Liver (tissue), 9 donors: Measurements from ENCODE around the gene APOL3. TPM values are rescaled to one million over a fixed set of nuclear protein-coding genes. Genes with fewer than 3 reads are reported as not detected.
"Not testable (repeated sequence)": the region's sequence is repeated elsewhere in the genome, so short reads cannot be mapped to it uniquely, and the experiment has no call there.

Experiments used
- DNase-seq: peaks from one replicate; pipeline ENCODE4 v3.0.0-alpha.2; 2017; ENCODE audit warnings: low spot score
- H3K27ac ChIP-seq, 2 donors: one replicate each; pipeline ENCODE4 v1.7.0; 2013; ENCODE audit warnings: inconsistent platforms in 2 of 2, low read length in 2 of 2, control low read depth in 1 of 2, low read depth in 1 of 2, mild to moderate bottlenecking in 1 of 2
- H3K27me3 ChIP-seq, 4 donors: one replicate each; pipeline versions ENCODE4 v1.6.1 to v1.7.0; 2013; ENCODE audit warnings: low read length in 3 of 4, inconsistent platforms in 1 of 4, mild to moderate bottlenecking in 1 of 4, moderate library complexity in 1 of 4; ENCODE audit not compliant: control insufficient read depth in 4 of 4, insufficient read depth in 4 of 4
- H3K36me3 ChIP-seq, 4 donors: one replicate each; pipeline versions ENCODE4 v1.6.1 to v1.7.0; 2013; ENCODE audit warnings: low read length in 3 of 4, mild to moderate bottlenecking in 3 of 4, low read depth in 1 of 4, moderate library complexity in 1 of 4; ENCODE audit not compliant: control insufficient read depth in 4 of 4, insufficient read depth in 3 of 4
- H3K4me1 ChIP-seq, 4 donors: one replicate each; pipeline versions ENCODE4 v1.6.1 to v1.7.0; 2013; ENCODE audit warnings: low read length in 3 of 4, mild to moderate bottlenecking in 3 of 4, moderate library complexity in 1 of 4; ENCODE audit not compliant: control insufficient read depth in 4 of 4, insufficient read depth in 4 of 4
- H3K4me3 ChIP-seq, 3 donors: one replicate each; pipeline versions ENCODE4 v1.6.1 to v1.7.0; 2013; ENCODE audit warnings: low read length in 3 of 3, control low read depth in 1 of 3, low read depth in 1 of 3, mild to moderate bottlenecking in 1 of 3
- H3K9ac ChIP-seq, 2 donors: one replicate each; pipeline ENCODE4 v1.7.0; 2013; ENCODE audit warnings: low read length in 2 of 2, mild to moderate bottlenecking in 2 of 2, moderate library complexity in 2 of 2, control low read depth in 1 of 2, low read depth in 1 of 2
- H3K9me3 ChIP-seq, 4 donors: one replicate each; pipeline versions ENCODE4 v1.6.1 to v1.7.0; 2013; ENCODE audit warnings: low read length in 3 of 4; ENCODE audit not compliant: control insufficient read depth in 4 of 4
- EGR1 ChIP-seq, 2 donors: IDR thresholded peaks; 2 replicates each; pipeline ENCODE4 v1.6.1; 2016 to 2018; ENCODE audit warnings: antibody characterized with exemption in 2 of 2, low read depth in 2 of 2
- FOXA1 ChIP-seq: IDR thresholded peaks from 2 replicates; pipeline ENCODE4 v1.6.1; 2016; ENCODE audit warnings: antibody characterized with exemption
- FOXA2 ChIP-seq: IDR thresholded peaks from 2 replicates; pipeline ENCODE4 v1.6.1; 2016; ENCODE audit warnings: antibody characterized with exemption
- HNF4A ChIP-seq, 2 donors: conservative IDR thresholded peaks; 2 replicates each; pipeline ENCODE4 v1.6.1; 2016; ENCODE audit warnings: antibody characterized with exemption in 2 of 2, mild to moderate bottlenecking in 2 of 2
- NR2F2 ChIP-seq: IDR thresholded peaks from 2 replicates; pipeline ENCODE4 v1.6.1; 2016; ENCODE audit warnings: antibody characterized with exemption
- RAD21 ChIP-seq, 2 donors: IDR thresholded peaks; 2 replicates each; pipeline ENCODE4 v1.6.1; 2016; ENCODE audit warnings: antibody characterized with exemption in 2 of 2, mild to moderate bottlenecking in 2 of 2
- WGBS: extraction: QIAGEN DNeasy Blood & Tissue Kit; methylation state at CpG from one replicate; pipeline ENCODE4 v1.1.7; 2013; 5-methylcytosine and 5-hydroxymethylcytosine counted together
- polyA plus RNA-seq, 2 donors: library from polyadenylated mRNA; stranded (reverse) in 1 of 2; unstranded in 1 of 2; fragments of 200-250 nt in 1 of 2; fragments of >200 nt in 1 of 2; fragmentation: Nextera tagmentation in 1 of 2; extraction: Ambion mirVana in 1 of 2; gene quantifications; one replicate each; pipeline versions ENCODE4 v1.2.1 to v1.2.3, GENCODE V29; 2013 to 2015
- total RNA-seq, 2 donors: library from RNA; depleted of rRNA; stranded (reverse); fragments of >200 nt; gene quantifications; one replicate each; pipeline ENCODE4 v1.2.3, GENCODE V29; 2014
- TF ChIP-seq, protein P1 (sequence below): fragments of 150-350 bp; IDR thresholded peaks from 2 replicates; pipeline ENCODE4 v1.5.1; 2017; ENCODE audit warnings: improper control_type of control experiment, low read depth, low read length; ENCODE audit not compliant: missing input control
- TF ChIP-seq, protein P2 (sequence below): IDR thresholded peaks from 2 replicates; pipeline ENCODE4 v1.6.1; 2016; ENCODE audit warnings: antibody characterized with exemption
- TF ChIP-seq, protein P3 (sequence below): IDR thresholded peaks from 2 replicates; pipeline ENCODE4 v1.6.1; 2016; ENCODE audit warnings: antibody characterized with exemption
- donor health status: healthy.
- donor health status: healthy.
- donor health status: healthy.
- donor health status: healthy.
- donor health status: healthy.

APOL3 gene
- total and polyA plus RNA-seq, 4 donors: 7.2 to 34.5 (median 11.8) TPM

DNA sequence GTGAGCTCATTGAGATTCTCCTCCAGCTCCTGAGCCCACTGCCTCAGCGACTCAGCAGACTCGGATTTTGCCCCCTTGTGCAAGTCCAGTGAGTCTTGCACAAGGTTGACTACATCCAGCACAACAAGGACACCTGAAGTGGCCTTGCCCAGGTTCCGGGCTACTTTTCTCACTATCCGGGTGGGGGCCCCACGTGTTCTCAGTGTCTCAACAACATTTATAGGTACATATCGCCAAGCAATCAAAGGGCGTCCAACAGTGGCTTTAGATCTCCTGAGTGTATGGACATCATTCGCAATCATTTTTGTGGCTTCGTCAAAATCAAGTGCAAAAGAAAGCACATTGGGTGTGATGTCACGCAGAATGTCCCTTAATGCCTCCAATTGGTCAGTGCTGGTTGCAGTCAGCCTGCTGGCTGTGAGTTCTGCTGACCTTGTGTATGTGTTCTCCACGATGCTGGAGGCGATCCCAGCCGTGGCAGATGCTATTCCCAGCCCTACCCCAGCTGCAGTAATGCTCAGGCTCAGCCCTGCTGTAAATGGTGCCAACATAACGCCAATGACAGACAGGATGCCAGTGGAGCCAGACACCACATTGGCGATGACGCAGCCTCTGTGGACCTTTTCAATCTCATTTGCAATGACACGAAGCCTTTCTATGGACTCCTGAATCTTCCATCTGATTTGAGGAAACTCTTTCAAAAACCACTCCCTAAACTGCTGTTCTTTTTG is 30.7 kb upstream of the APOL3 start:
- 74% methylated on average over 17 of the region's 17 CpGs for WGBS
- TF ChIP-seq, protein P1, sequence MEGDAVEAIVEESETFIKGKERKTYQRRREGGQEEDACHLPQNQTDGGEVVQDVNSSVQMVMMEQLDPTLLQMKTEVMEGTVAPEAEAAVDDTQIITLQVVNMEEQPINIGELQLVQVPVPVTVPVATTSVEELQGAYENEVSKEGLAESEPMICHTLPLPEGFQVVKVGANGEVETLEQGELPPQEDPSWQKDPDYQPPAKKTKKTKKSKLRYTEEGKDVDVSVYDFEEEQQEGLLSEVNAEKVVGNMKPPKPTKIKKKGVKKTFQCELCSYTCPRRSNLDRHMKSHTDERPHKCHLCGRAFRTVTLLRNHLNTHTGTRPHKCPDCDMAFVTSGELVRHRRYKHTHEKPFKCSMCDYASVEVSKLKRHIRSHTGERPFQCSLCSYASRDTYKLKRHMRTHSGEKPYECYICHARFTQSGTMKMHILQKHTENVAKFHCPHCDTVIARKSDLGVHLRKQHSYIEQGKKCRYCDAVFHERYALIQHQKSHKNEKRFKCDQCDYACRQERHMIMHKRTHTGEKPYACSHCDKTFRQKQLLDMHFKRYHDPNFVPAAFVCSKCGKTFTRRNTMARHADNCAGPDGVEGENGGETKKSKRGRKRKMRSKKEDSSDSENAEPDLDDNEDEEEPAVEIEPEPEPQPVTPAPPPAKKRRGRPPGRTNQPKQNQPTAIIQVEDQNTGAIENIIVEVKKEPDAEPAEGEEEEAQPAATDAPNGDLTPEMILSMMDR: no peak
- TF ChIP-seq NR2F2: no peak
- H3K4me3 ChIP-seq: no peak overlapping the region
- no peaks in the 10 kb centered on the region for H3K27me3 ChIP-seq
- no peak overlapping the region for H3K9ac ChIP-seq
- peaks cover 0 to 21% (median 10%) of the 10 kb centered on the region in 4 donors for H3K4me1 ChIP-seq
- no peaks in the 10 kb centered on the region for H3K36me3 ChIP-seq
- no peaks in the 10 kb centered on the region for H3K9me3 ChIP-seq
- H3K27ac ChIP-seq: no peak overlapping the region
- DNase-seq: no peak

DNA sequence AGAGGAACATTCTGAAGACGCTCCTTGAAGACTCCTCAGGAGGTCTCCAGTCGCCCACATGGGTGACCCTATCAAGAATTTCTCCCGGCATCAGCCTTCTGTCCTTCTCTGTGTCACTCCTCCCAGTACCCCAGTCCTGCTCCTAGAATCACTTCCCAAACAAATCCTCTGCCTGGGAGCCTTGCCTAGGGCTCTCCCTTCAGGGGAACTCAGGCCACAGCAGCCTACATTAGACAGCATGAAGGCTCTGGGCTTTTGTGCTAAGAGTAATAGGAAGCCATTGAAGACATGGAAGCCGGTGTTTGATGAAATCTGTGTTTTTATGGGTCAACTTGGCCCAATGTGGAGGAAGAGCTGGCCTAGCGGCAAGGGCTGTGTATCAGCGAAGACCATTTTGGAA is 27.3 kb upstream of the APOL3 start:
- H3K4me3 ChIP-seq, H3K9ac ChIP-seq, DNase-seq, H3K27me3 ChIP-seq, H3K4me1 ChIP-seq, H3K9me3 ChIP-seq, H3K36me3 ChIP-seq, H3K27ac ChIP-seq: not testable (repeated sequence)
- 95% methylated on average over 3 of the region's 6 CpGs for WGBS

DNA sequence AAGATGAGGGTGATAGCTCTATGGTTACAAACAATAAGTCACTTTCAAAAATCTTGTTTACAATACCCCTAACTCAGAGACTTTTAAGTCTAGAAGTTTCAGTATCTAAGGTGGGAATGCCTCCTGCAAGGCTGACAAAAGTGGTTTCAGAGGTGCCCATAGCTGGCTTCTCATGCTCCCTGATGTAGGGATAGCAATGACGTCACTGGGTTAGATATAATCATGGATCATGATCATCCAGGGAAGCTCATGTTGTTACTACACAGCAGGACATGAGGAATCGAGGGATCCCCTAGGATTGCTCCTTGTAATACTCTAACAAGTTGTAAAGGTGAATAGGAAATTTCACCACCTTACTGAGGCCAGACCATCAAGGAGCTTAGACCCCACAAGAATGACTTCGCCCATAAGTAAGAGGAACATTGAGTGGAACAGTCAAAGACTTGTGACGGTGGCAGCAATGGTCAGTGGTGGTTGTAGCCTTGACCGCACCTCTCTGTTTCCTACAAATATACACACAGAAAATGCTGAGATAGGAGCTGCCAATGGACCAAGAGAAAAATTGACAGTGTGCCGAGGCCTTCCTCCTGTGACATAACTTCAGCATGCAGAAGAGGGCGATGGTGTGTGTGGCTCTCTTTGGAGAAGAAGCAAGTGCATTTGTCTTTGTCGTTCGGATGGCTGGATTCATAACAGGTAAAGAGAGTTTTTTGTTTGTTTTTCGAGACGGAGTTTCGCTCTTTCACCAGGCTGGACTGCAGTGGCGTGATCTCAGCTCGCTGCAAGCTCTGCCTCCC is 25.5 kb upstream of the APOL3 start:
- TF ChIP-seq RAD21 (IDR thresholded peaks at IDR 0.05): peak in 1 of 2 donors; percentile 25
- no peak for TF ChIP-seq EGR1 (IDR thresholded peaks at IDR 0.05; ENCODE audit: low read depth in 2 of 2)
- no peaks in the 10 kb centered on the region for H3K27me3 ChIP-seq
- no peak for DNase-seq
- WGBS: 89% methylated on average over 14 of the region's 14 CpGs
- no peaks in the 10 kb centered on the region for H3K9me3 ChIP-seq
- no peaks in the 10 kb centered on the region for H3K36me3 ChIP-seq
- H3K9ac ChIP-seq: no peak overlapping the region
- H3K4me3 ChIP-seq: no peak overlapping the region
- no peaks in the 10 kb centered on the region for H3K4me1 ChIP-seq
- H3K27ac ChIP-seq: no peak overlapping the region

DNA sequence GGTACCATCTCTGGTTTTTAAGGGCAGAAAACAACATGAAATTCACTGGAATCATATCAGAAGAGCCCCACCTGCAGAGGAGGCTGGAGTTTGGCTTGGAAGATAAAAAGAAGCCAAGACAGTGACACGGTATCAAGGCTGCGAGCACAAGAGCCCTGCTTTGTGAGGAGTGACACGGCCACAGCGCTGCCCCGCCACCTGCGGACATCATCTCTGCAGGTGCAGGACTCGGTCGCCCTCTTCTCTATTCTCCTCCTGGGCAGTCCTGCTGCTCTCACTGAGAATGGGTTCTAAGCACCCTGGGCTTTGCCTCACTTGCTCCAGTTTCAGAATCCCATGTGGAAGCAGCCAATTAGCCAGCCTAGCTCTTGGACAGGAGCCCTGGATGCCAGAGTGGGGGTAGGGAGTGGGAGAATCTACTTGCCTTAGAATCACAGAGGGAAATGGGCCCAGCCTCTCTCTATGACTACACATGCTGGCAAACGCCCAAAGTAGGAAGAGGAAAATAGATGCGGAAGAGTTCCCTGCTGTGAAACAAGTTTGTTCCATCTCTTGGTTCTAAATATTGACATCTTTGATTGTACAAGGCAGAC is 24.0 kb upstream of the APOL3 start:
- Histone ChIP-seq H3K36me3 (no peaks in the 10 kb centered on the region), H3K4me3 (no peak overlapping the region), H3K9me3 (no peaks in the 10 kb centered on the region), H3K27me3 (no peaks in the 10 kb centered on the region), H3K27ac (no peak overlapping the region), H3K9ac (no peak overlapping the region), H3K4me1 (peaks cover 0 to 3% (median 0%) of the 10 kb centered on the region in 4 donors)
- 83% methylated on average over 10 of the region's 10 CpGs for WGBS
- DNase-seq: no peak
- TF ChIP-seq, protein P2, sequence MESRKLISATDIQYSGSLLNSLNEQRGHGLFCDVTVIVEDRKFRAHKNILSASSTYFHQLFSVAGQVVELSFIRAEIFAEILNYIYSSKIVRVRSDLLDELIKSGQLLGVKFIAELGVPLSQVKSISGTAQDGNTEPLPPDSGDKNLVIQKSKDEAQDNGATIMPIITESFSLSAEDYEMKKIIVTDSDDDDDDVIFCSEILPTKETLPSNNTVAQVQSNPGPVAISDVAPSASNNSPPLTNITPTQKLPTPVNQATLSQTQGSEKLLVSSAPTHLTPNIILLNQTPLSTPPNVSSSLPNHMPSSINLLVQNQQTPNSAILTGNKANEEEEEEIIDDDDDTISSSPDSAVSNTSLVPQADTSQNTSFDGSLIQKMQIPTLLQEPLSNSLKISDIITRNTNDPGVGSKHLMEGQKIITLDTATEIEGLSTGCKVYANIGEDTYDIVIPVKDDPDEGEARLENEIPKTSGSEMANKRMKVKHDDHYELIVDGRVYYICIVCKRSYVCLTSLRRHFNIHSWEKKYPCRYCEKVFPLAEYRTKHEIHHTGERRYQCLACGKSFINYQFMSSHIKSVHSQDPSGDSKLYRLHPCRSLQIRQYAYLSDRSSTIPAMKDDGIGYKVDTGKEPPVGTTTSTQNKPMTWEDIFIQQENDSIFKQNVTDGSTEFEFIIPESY: no peak
- TF ChIP-seq HNF4A (conservative IDR thresholded peaks at IDR 0.05) (no peak), RAD21 (IDR thresholded peaks at IDR 0.05) (no peak), FOXA2 (no peak), NR2F2 (no peak), FOXA1 (no peak)
- TF ChIP-seq, protein P3, sequence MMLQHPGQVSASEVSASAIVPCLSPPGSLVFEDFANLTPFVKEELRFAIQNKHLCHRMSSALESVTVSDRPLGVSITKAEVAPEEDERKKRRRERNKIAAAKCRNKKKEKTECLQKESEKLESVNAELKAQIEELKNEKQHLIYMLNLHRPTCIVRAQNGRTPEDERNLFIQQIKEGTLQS: no peak
